Esophagus squamous epithelium (tissue), 4 donors: ENCODE measurements around the gene HMCN2.

Source experiments
- POLR2A ChIP-seq, 4 donors: fragments of 450-650 bp; IDR thresholded peaks; one replicate each; pipeline ENCODE4 v1.6.1; 2017; ENCODE audit warnings: antibody characterized with exemption in 4 of 4, mild to moderate bottlenecking in 4 of 4, moderate library complexity in 3 of 4
- TF ChIP-seq, protein P1 (sequence below), 6 experiments: fragments of 450-650 bp in 4 of 6; fragments of 200-600 bp in 2 of 6; sonication (generic) in 2 of 6; IDR thresholded peaks; one replicate each; pipeline ENCODE4 v1.5.1; 2016 to 2019; ENCODE audit warnings: antibody characterized with exemption in 6 of 6, mild to moderate bottlenecking in 4 of 6, moderate library complexity in 4 of 6

DNA sequence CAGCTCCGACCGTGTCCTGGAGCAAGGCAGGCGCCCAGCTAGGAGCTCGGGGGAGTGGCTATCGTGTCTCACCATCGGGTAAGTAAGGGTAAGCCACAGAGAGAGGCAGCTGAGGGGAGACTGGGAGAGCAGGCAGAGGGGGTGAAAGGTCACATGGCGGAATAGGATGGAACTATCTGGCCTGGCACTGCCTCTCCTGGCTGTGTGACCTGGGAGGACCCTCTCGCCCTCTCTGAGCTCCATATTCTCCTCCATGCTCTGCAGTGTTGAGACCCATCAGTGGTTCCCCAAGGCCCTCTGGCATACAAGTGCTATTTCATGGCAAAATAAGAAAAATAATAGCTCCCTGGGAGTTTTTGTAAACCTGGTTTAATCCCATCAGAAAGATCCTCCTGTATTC is 135.3 kb downstream of the HMCN2 start:
- TF ChIP-seq, protein P1, sequence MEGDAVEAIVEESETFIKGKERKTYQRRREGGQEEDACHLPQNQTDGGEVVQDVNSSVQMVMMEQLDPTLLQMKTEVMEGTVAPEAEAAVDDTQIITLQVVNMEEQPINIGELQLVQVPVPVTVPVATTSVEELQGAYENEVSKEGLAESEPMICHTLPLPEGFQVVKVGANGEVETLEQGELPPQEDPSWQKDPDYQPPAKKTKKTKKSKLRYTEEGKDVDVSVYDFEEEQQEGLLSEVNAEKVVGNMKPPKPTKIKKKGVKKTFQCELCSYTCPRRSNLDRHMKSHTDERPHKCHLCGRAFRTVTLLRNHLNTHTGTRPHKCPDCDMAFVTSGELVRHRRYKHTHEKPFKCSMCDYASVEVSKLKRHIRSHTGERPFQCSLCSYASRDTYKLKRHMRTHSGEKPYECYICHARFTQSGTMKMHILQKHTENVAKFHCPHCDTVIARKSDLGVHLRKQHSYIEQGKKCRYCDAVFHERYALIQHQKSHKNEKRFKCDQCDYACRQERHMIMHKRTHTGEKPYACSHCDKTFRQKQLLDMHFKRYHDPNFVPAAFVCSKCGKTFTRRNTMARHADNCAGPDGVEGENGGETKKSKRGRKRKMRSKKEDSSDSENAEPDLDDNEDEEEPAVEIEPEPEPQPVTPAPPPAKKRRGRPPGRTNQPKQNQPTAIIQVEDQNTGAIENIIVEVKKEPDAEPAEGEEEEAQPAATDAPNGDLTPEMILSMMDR (IDR thresholded peaks at IDR 0.05), result no peak
- TF ChIP-seq POLR2A (IDR thresholded peaks at IDR 0.05), result no peak
